H1 (cell line): ENCODE data around the gene COX5A. TPM values are rescaled to one million over a fixed set of nuclear protein-coding genes. Genes with fewer than 3 reads are reported as not detected.

ENCODE experiments used
- CTCF ChIA-PET: fragments of 300-600 bp; sonication (Branson Sonifier 250); formaldehyde crosslinking; loops from one replicate; lab custom pipeline; 2021; ENCODE audit not compliant: partially characterized antibody; lab: Charles Lee
- POLR2A ChIA-PET: fragments of 300-600 bp; sonication (Branson Sonifier 250); formaldehyde crosslinking; loops from one replicate; lab custom pipeline; 2021; ENCODE audit warnings: inconsistent platforms; ENCODE audit not compliant: partially characterized antibody; lab: Charles Lee
- DNase-seq, 2 experiments: peaks; one replicate each; pipeline versions ENCODE4 v3.0.0 to v3.0.0-alpha.2; 2010 to 2022; ENCODE audit warnings: low spot score in 2 of 2, low read depth in 1 of 2, mixed read lengths in 1 of 2
- FAIRE-seq: peaks from 2 replicates; lab custom pipeline; 2011; peaks lifted over from hg19 to GRCh38; lab: Jason Lieb, UNC
- H2AFZ ChIP-seq: 2 replicates; pipeline ENCODE4 v1.8.1; 2012; ENCODE audit warnings: low read length, inconsistent platforms
- H2AK5ac ChIP-seq: 2 replicates; pipeline ENCODE4 v1.6.1; 2013; ENCODE audit warnings: low read depth, low read length
- H2BK120ac ChIP-seq: replicated peaks from 2 replicates; pipeline ENCODE3; 2013; ENCODE audit warnings: low read depth, low read length, inconsistent platforms
- H2BK12ac ChIP-seq: 2 replicates; pipeline ENCODE4 v1.6.1; 2013; ENCODE audit warnings: low read depth, low read length
- H2BK15ac ChIP-seq: 2 replicates; pipeline ENCODE4 v1.6.1; 2013; ENCODE audit warnings: low read length
- H2BK20ac ChIP-seq: 2 replicates; pipeline ENCODE4 v1.6.1; 2013; ENCODE audit warnings: low read length
- H2BK5ac ChIP-seq: 2 replicates; pipeline ENCODE4 v1.6.1; 2013; ENCODE audit warnings: low read depth, low read length
- H3K14ac ChIP-seq: 2 replicates; pipeline ENCODE4 v1.6.1; 2013; ENCODE audit warnings: inconsistent platforms; ENCODE audit not compliant: insufficient read length
- H3K18ac ChIP-seq: 2 replicates; pipeline ENCODE4 v1.6.1; 2013; ENCODE audit warnings: low read length; ENCODE audit errors: extremely low read depth
- H3K23ac ChIP-seq: 2 replicates; pipeline ENCODE4 v1.6.1; 2013; ENCODE audit warnings: inconsistent platforms; ENCODE audit not compliant: insufficient read length
- H3K23me2 ChIP-seq: 2 replicates; pipeline ENCODE4 v1.6.1; 2013; ENCODE audit warnings: low read depth, low read length
- H3K27ac ChIP-seq: 2 replicates; pipeline ENCODE4 v1.6.1; 2011; ENCODE audit warnings: low read depth, low read length, inconsistent platforms
- H3K27me3 ChIP-seq, 4 experiments: replicated peaks in 1 of 4; 1 replicate in 1 of 4; 2 replicates in 3 of 4; pipeline versions ENCODE4 v1.6.1 to v1.8.1; 2011 to 2013; ENCODE audit warnings: low read length in 3 of 4, mild to moderate bottlenecking in 3 of 4, inconsistent platforms in 2 of 4, mixed read lengths in 2 of 4, moderate library complexity in 1 of 4; ENCODE audit not compliant: control insufficient read depth in 3 of 4, insufficient read depth in 3 of 4; ENCODE audit errors: extremely low read depth in 1 of 4
- H3K36me3 ChIP-seq, 4 experiments: 2 replicates each; pipeline versions ENCODE4 v1.6.1 to v1.8.1; 2011 to 2013; ENCODE audit warnings: mild to moderate bottlenecking in 4 of 4, low read length in 3 of 4, moderate library complexity in 2 of 4, control low read depth in 1 of 4, inconsistent platforms in 1 of 4; ENCODE audit not compliant: insufficient read depth in 4 of 4, control insufficient read depth in 2 of 4
- H3K4ac ChIP-seq: replicated peaks from 2 replicates; pipeline ENCODE3; 2013; ENCODE audit warnings: low read length, low read depth, mixed read lengths, inconsistent platforms; ENCODE audit not compliant: insufficient read length
- H3K4me1 ChIP-seq, 4 experiments: replicated peaks in 1 of 4; 1 replicate in 1 of 4; 2 replicates in 3 of 4; pipeline versions ENCODE4 v1.6.1 to v1.8.1; 2011 to 2013; ENCODE audit warnings: low read length in 3 of 4, inconsistent platforms in 2 of 4, mixed read lengths in 1 of 4; ENCODE audit not compliant: insufficient read depth in 4 of 4, control insufficient read depth in 3 of 4
- H3K4me2 ChIP-seq, 2 experiments: 2 replicates each; pipeline versions ENCODE4 v1.6.1 to v1.8.1; 2011 to 2013; ENCODE audit warnings: low read depth in 2 of 2, low read length in 2 of 2, control low read depth in 1 of 2, inconsistent platforms in 1 of 2, mild to moderate bottlenecking in 1 of 2; ENCODE audit not compliant: insufficient read depth in 1 of 2
- H3K4me3 ChIP-seq, 4 experiments: fragments of 200-600, 300-600 bp in 1 of 4; sonication (generic), shearing (Covaris generic), sonication (Bioruptor Twin) in 1 of 4; 2 replicates each; pipeline versions ENCODE4 v1.5.1 to v1.8.1; 2011 to 2016; ENCODE audit warnings: low read length in 4 of 4, low read depth in 3 of 4, control low read depth in 2 of 4, inconsistent platforms in 2 of 4, mild to moderate bottlenecking in 2 of 4, mixed read lengths in 1 of 4, moderate library complexity in 1 of 4; ENCODE audit not compliant: insufficient read depth in 2 of 4; ENCODE audit errors: extremely low read depth in 1 of 4
- H3K56ac ChIP-seq: replicated peaks from 2 replicates; pipeline ENCODE3; 2013; ENCODE audit warnings: low read depth, mild to moderate bottlenecking, mixed read lengths, low read length, inconsistent platforms; ENCODE audit not compliant: insufficient read length
- H3K79me1 ChIP-seq: 2 replicates; pipeline ENCODE4 v1.6.1; 2013; ENCODE audit warnings: low read depth, low read length, control low read depth
- H3K79me2 ChIP-seq, 2 experiments: 2 replicates each; pipeline versions ENCODE4 v1.6.1 to v1.8.1; 2012 to 2013; ENCODE audit warnings: low read length in 2 of 2, mild to moderate bottlenecking in 2 of 2, inconsistent platforms in 1 of 2; ENCODE audit not compliant: insufficient read depth in 2 of 2, control insufficient read depth in 1 of 2
- H3K9ac ChIP-seq, 4 experiments: replicated peaks in 1 of 4; 1 replicate in 1 of 4; 2 replicates in 3 of 4; pipeline versions ENCODE4 v1.6.1 to v1.8.1; 2011 to 2013; ENCODE audit warnings: low read depth in 3 of 4, low read length in 3 of 4, control low read depth in 2 of 4, mild to moderate bottlenecking in 2 of 4, moderate library complexity in 2 of 4, inconsistent platforms in 1 of 4; ENCODE audit errors: extremely low read depth in 1 of 4
- H3K9me3 ChIP-seq, 2 experiments: 2 replicates each; pipeline versions ENCODE4 v1.6.1 to v1.8.1; 2012 to 2013; ENCODE audit warnings: mild to moderate bottlenecking in 2 of 2, moderate library complexity in 2 of 2, control low read depth in 1 of 2, inconsistent platforms in 1 of 2, low read depth in 1 of 2, low read length in 1 of 2, mixed read lengths in 1 of 2; ENCODE audit not compliant: insufficient read depth in 2 of 2
- H4K20me1 ChIP-seq, 2 experiments: replicated peaks in 1 of 2; 2 replicates each; pipeline versions ENCODE3 to v1.8.1; 2011 to 2013; ENCODE audit warnings: inconsistent platforms in 2 of 2, low read length in 2 of 2, mild to moderate bottlenecking in 1 of 2; ENCODE audit not compliant: insufficient read depth in 2 of 2, control insufficient read depth in 1 of 2
- H4K5ac ChIP-seq: 2 replicates; pipeline ENCODE4 v1.6.1; 2013; ENCODE audit warnings: low read length, low read depth, mixed read lengths, inconsistent platforms; ENCODE audit not compliant: insufficient read length
- H4K8ac ChIP-seq: 2 replicates; pipeline ENCODE4 v1.8.0; 2013; ENCODE audit warnings: mild to moderate bottlenecking, moderate library complexity, low read length, inconsistent platforms; ENCODE audit not compliant: insufficient read depth; ENCODE audit errors: extremely low read depth
- H4K91ac ChIP-seq: replicated peaks from 2 replicates; pipeline ENCODE3; 2013; ENCODE audit warnings: low read length, mixed read lengths, inconsistent platforms; ENCODE audit not compliant: insufficient read length
- BCL11A ChIP-seq, 2 experiments: IDR thresholded peaks; one replicate each; pipeline ENCODE4 v1.6.1; 2011; ENCODE audit warnings: low read depth in 2 of 2, low read length in 2 of 2, mild to moderate bottlenecking in 2 of 2
- CBX5 ChIP-seq: fragments of 300-800, 300-1000 bp; sonication (generic); IDR thresholded peaks from 2 replicates; pipeline ENCODE4 v1.7.1; 2016; ENCODE audit warnings: antibody characterized with exemption, low read length, low read depth
- CHD1 ChIP-seq: IDR thresholded peaks from 2 replicates; pipeline ENCODE4 v1.6.1; 2012; ENCODE audit warnings: low read depth, low read length, improper control_type of control experiment
- CTBP2 ChIP-seq: IDR thresholded peaks from 2 replicates; pipeline ENCODE4 v1.7.0; 2011; ENCODE audit warnings: borderline replicate concordance, mild to moderate bottlenecking, moderate library complexity, mixed read lengths, low read length; ENCODE audit not compliant: insufficient read depth, insufficient read length
- MAFK ChIP-seq: IDR thresholded peaks from 2 replicates; pipeline ENCODE4 v1.6.1; 2012; ENCODE audit warnings: low read depth, mild to moderate bottlenecking, improper control_type of control experiment, low read length
- POLR2AphosphoS5 ChIP-seq: IDR thresholded peaks from 2 replicates; pipeline ENCODE4 v1.6.1; 2011; ENCODE audit warnings: low read depth, low read length
- POU5F1 ChIP-seq: IDR thresholded peaks from 2 replicates; pipeline ENCODE4 v1.6.1; 2011; ENCODE audit warnings: low read depth, mild to moderate bottlenecking, low read length, moderate library complexity
- RAD21 ChIP-seq, 2 experiments: IDR thresholded peaks in 1 of 2; conservative IDR thresholded peaks in 1 of 2; 2 replicates each; pipeline ENCODE4 v1.6.1; 2011; ENCODE audit warnings: low read depth in 2 of 2, low read length in 2 of 2, improper control_type of control experiment in 1 of 2, inconsistent platforms in 1 of 2, mild to moderate bottlenecking in 1 of 2, moderate library complexity in 1 of 2
- SIRT6 ChIP-seq: IDR thresholded peaks from one replicate; pipeline ENCODE4 v1.7.1; 2012; ENCODE audit warnings: low read length, inconsistent platforms
- SP2 ChIP-seq: IDR thresholded peaks from 2 replicates; pipeline ENCODE4 v1.6.1; 2012; ENCODE audit warnings: mild to moderate bottlenecking, low read length, inconsistent platforms
- SUZ12 ChIP-seq: fragments of 200-600 bp; sonication (generic); IDR thresholded peaks from 2 replicates; pipeline ENCODE4 v1.6.1; 2012; ENCODE audit warnings: mild to moderate bottlenecking, inconsistent platforms, low read length, moderate library complexity, mixed read lengths
- YY1 ChIP-seq: IDR thresholded peaks from 2 replicates; pipeline ENCODE4 v1.6.1; 2011; ENCODE audit warnings: low read depth, mild to moderate bottlenecking, low read length
- WGBS, 2 experiments: shearing (Covaris generic) in 1 of 2; methylation state at CpG; one replicate each; pipeline versions ENCODE4 v1.1.6 to v1.1.7; 2013 to 2015; ENCODE audit warnings: low lambda C conversion rate in 2 of 2, mixed read lengths in 2 of 2, inconsistent platforms in 1 of 2, low coverage in 1 of 2, missing lambda C conversion rate in 1 of 2; ENCODE audit not compliant: insufficient replicate concordance in 2 of 2, insufficient coverage in 1 of 2, insufficient read length in 1 of 2; ENCODE audit errors: extremely low coverage in 1 of 2, missing lambda C conversion rate in 1 of 2; 5-methylcytosine and 5-hydroxymethylcytosine counted together
- polyA plus RNA-seq, 7 experiments: library from polyadenylated mRNA; depleted of rRNA in 3 of 7; stranded (reverse) in 5 of 7; unstranded in 2 of 7; fragments of >200 nt in 5 of 7; fragments of 200-250 nt in 2 of 7; gene quantifications; 1 replicate in 5 of 7; 2 replicates in 1 of 7; 4 replicates in 1 of 7; pipeline versions ENCODE4 v1.2.1 to v1.2.3, GENCODE V29; 2011 to 2013; ENCODE audit warnings: missing spikeins in 2 of 7, mixed read lengths in 2 of 7
- total RNA-seq: library from RNA; stranded (reverse); fragmentation: NEBNext Ultra II Directional; extraction: Animal tissue kit (Norgen Biotek cat#: 25700); gene quantifications from 2 replicates; pipeline ENCODE4 v1.2.1, GENCODE V29; 2021

COX5A gene
- total and polyA plus RNA-seq, 2 of the 8 experiments (the other 6 are each of a cell fraction or from before 2014, with no cell fraction given) = 270 to 367 TPM

DNA sequence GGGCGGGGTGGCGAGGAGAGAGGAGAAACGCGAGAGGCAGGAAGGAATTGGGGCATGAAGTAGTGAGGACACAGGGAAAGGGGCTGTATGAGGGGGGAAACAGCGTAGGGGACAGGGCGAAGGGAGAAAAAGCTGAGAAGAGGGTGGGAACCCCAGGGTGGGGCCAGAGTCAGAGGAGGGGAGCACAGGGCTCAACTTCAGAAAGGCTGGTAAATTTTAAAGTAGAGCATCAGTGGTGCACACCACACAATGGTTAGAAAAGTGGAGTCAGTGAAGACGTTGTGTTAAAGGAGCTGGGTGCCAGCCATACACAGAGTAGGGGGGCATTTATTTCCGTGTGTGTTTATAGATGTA lies 21.7 kb upstream of the COX5A start:
- Histone ChIP-seq H3K27me3 (peaks cover 5 to 36% (median 33%) of the 10 kb centered on the region in 4 experiments), H3K4me1 (peaks cover 0 to 18% (median 11%) of the 10 kb centered on the region in 4 experiments; a peak in 6 of 7 replicates), H3K79me2 (peaks cover 0 to 12% of the 10 kb centered on the region in 2 experiments; a peak in 2 of 4 replicates), H3K56ac (no peak overlapping the region), H3K79me1 (no peaks in the 10 kb centered on the region), H4K91ac (no peak overlapping the region), H3K23me2 (peaks cover 38% of the 10 kb centered on the region), H2BK20ac (no peak overlapping the region), H3K36me3 (no peaks in the 10 kb centered on the region), H2AK5ac (no peak overlapping the region), H3K4ac (no peak overlapping the region), H2BK5ac (no peak overlapping the region), H3K4me2 (peak overlapping the region; percentile 95 to 98), H3K14ac (no peak overlapping the region), H3K18ac (peak overlapping the region; percentile 48), H4K5ac (no peak overlapping the region), H3K27ac (no peak overlapping the region), H3K4me3 (peak overlapping the region in 2 of 4 experiments; percentile 65 to 73; a peak in 3 of 8 replicates), H2AFZ (no peak overlapping the region), H3K9me3 (no peaks in the 10 kb centered on the region), H2BK15ac (no peak overlapping the region), H3K23ac (no peak overlapping the region), H2BK120ac (no peak overlapping the region), H4K8ac (no peak overlapping the region), H2BK12ac (no peak overlapping the region), H3K9ac (no peak overlapping the region), H4K20me1 (no peaks in the 10 kb centered on the region)
- CTCF ChIA-PET = interaction anchor here (0.6 to 4.6 kb wide), 11 partner anchors 8 to 190 kb away, joined by 3 to 20 read pairs (median 3); no protein-coding TSS in a partner anchor
- DNase-seq (no peak), FAIRE-seq (no peak)
- 14% methylated on average over 2 of the region's 8 CpGs; no CpG with 5 or more reads in 1 of the 2 experiments for WGBS, 2 experiments
- POLR2A ChIA-PET = interaction anchor here (1.0 to 5.7 kb wide), 4 partner anchors 9 to 64 kb away, joined by 3 to 29 read pairs (median 6); partner anchors contain the start of genes COX5A and PPCDC
- no peak for TF ChIP-seq MAFK
- TF ChIP-seq YY1 = no peak
- TF ChIP-seq SUZ12 = no peak
- TF ChIP-seq CTBP2 = no peak
- TF ChIP-seq SIRT6 = no peak
- no peak for TF ChIP-seq RAD21 (IDR thresholded peaks at IDR 0.05 in 1 of 2, conservative IDR thresholded peaks at IDR 0.05 in 1 of 2; ENCODE audit: low read depth in 2 of 2, low read length in 2 of 2)
- TF ChIP-seq SP2 = no peak
- no peak for TF ChIP-seq CHD1
- no peak for TF ChIP-seq BCL11A (IDR thresholded peaks at IDR 0.05; ENCODE audit: low read depth in 2 of 2, low read length in 2 of 2)
- TF ChIP-seq POU5F1 = no peak
- no peak for TF ChIP-seq POLR2AphosphoS5
- TF ChIP-seq CBX5 = no peak
